ENCODE results near the gene OTUD7B. TPM values are rescaled to one million over a fixed set of nuclear protein-coding genes. Genes with fewer than 3 reads are reported as not detected.
"Not testable (repeated sequence)": the region's sequence is repeated elsewhere in the genome, so short reads cannot be mapped to it uniquely, and the experiment has no call there.

Gene OTUD7B
- total RNA-seq, 1 experiment from 2014 or later: 23.5 TPM

DNA sequence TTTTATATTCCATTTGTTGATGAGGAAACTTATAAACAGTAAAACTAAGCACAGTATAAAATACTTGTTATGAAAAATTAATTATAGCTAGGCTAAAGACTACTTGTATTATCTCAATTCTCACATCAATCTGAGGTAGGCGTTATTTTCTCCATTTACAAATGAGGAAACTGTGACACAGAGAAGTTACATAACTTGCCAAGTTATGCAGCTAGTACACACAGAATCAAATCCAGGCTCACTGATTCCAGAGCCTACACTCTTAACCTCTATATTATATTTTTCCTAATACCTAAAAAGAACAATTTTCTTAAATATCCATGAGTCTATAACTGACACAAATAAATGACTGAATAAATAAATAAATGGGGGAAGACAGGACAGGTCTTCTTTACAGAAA is 45.9 kb upstream of the OTUD7B start:
- H3K4me2 ChIP-seq (ENCODE audit: insufficient read depth, insufficient read length, low read length): no peak overlapping the region
- Mint-ChIP-seq H3K27ac (no peak overlapping the region), H3K27me3 (ENCODE audit: low read depth) (no peaks in the 10 kb centered on the region), H3K4me1 (no peaks in the 10 kb centered on the region), H3K36me3 (ENCODE audit: insufficient read depth in 1 of 3, low read depth in 3 of 3) (no peaks in the 10 kb centered on the region), H3K9me3 (no peaks in the 10 kb centered on the region), H3K4me3 (no peak overlapping the region)
- H4K91ac ChIP-seq (ENCODE audit: insufficient read length, low read depth, low read length): no peak overlapping the region
- no peak overlapping the region for H2AK5ac ChIP-seq (ENCODE audit: insufficient read length, low read length)
- TF ChIP-seq CTCF (conservative IDR thresholded peaks at IDR 0.05): no peak
- H2BK20ac ChIP-seq (ENCODE audit: low read depth, low read length, poor library complexity, severe bottlenecking): no peak overlapping the region
- H2BK120ac ChIP-seq (ENCODE audit: low read depth, low read length, poor library complexity, severe bottlenecking): no peak overlapping the region
- no peaks in the 10 kb centered on the region for H3K27me3 ChIP-seq (ENCODE audit: insufficient read depth, low read length)
- H3K18ac ChIP-seq (ENCODE audit: insufficient read length, low read depth, low read length): no peak overlapping the region
- H3K79me2 ChIP-seq (ENCODE audit: insufficient read depth, low read length): no peaks in the 10 kb centered on the region
- H3K4me1 ChIP-seq (ENCODE audit: insufficient read depth, low read length): no peaks in the 10 kb centered on the region
- H2BK15ac ChIP-seq (ENCODE audit: low read depth, low read length): no peak overlapping the region
- no peak overlapping the region for H2BK12ac ChIP-seq (ENCODE audit: insufficient read length, low read depth, low read length)
- H3K14ac ChIP-seq (ENCODE audit: insufficient read depth, low read length): no peak overlapping the region
- no peaks in the 10 kb centered on the region for H4K20me1 ChIP-seq (ENCODE audit: control insufficient read depth, insufficient read depth, insufficient read length)
- H3K23ac ChIP-seq (ENCODE audit: insufficient read length, low read depth, low read length): no peak overlapping the region
- H2AFZ ChIP-seq (ENCODE audit: low read length): no peak overlapping the region
- no peaks in the 10 kb centered on the region for H3K9me3 ChIP-seq (ENCODE audit: control insufficient read depth, low read depth, low read length)
- no peak overlapping the region for H3T11ph ChIP-seq (ENCODE audit: low read length)
- H4K8ac ChIP-seq (replicated peaks; ENCODE audit: insufficient read length, low read depth, low read length): no peak overlapping the region
- no peaks in the 10 kb centered on the region for H3K23me2 ChIP-seq (ENCODE audit: insufficient read length, low read depth, low read length, poor library complexity, severe bottlenecking)
- H4K5ac ChIP-seq (ENCODE audit: insufficient read length, low read depth, low read length): no peak overlapping the region
- H3K56ac ChIP-seq (ENCODE audit: insufficient read length, low read depth, low read length): no peak overlapping the region
- no peak for DNase-seq
- H3K4ac ChIP-seq (ENCODE audit: low read depth, low read length): no peak overlapping the region
- no peak overlapping the region for H3K9ac ChIP-seq (ENCODE audit: extremely low read depth, insufficient read length, low read length)
- no peak overlapping the region for H2BK5ac ChIP-seq (ENCODE audit: insufficient read length, low read length)
- H3K79me1 ChIP-seq (ENCODE audit: insufficient read depth, low read depth, low read length, poor library complexity, severe bottlenecking): no peaks in the 10 kb centered on the region
- H3K27ac ChIP-seq (ENCODE audit: insufficient read length, low read depth, low read length): no peak overlapping the region
- WGBS (ENCODE audit: extremely low coverage, insufficient read length, low lambda C conversion rate): no CpG with 5 or more reads among the region's 1 CpG

GRCh38 chr1:150055507-150055906 is 45.0 kb upstream of the OTUD7B start:
- no CpG with 5 or more reads among the region's 4 CpGs for WGBS (ENCODE audit: extremely low coverage, insufficient read length, low lambda C conversion rate)
- not testable (repeated sequence) for H4K91ac ChIP-seq (ENCODE audit: insufficient read length, low read depth, low read length); H3K27ac ChIP-seq (ENCODE audit: insufficient read length, low read depth, low read length); H3K9me3 ChIP-seq (ENCODE audit: control insufficient read depth, low read depth, low read length); H2BK12ac ChIP-seq (ENCODE audit: insufficient read length, low read depth, low read length); H2AK5ac ChIP-seq (ENCODE audit: insufficient read length, low read length); H3K4me3 Mint-ChIP-seq; H3K4me1 Mint-ChIP-seq; H3T11ph ChIP-seq (ENCODE audit: low read length); H3K9me3 Mint-ChIP-seq; H3K56ac ChIP-seq (ENCODE audit: insufficient read length, low read depth, low read length); H2BK15ac ChIP-seq (ENCODE audit: low read depth, low read length); H3K23ac ChIP-seq (ENCODE audit: insufficient read length, low read depth, low read length); DNase-seq; H3K27ac Mint-ChIP-seq; H4K20me1 ChIP-seq (ENCODE audit: control insufficient read depth, insufficient read depth, insufficient read length); H2BK5ac ChIP-seq (ENCODE audit: insufficient read length, low read length); H3K18ac ChIP-seq (ENCODE audit: insufficient read length, low read depth, low read length); H3K4me1 ChIP-seq (ENCODE audit: insufficient read depth, low read length); H3K23me2 ChIP-seq (ENCODE audit: insufficient read length, low read depth, low read length, poor library complexity, severe bottlenecking); H3K9ac ChIP-seq (ENCODE audit: extremely low read depth, insufficient read length, low read length); H4K8ac ChIP-seq (replicated peaks; ENCODE audit: insufficient read length, low read depth, low read length); H3K36me3 Mint-ChIP-seq (ENCODE audit: insufficient read depth in 1 of 3, low read depth in 3 of 3); H3K14ac ChIP-seq (ENCODE audit: insufficient read depth, low read length); H2AFZ ChIP-seq (ENCODE audit: low read length); H3K79me2 ChIP-seq (ENCODE audit: insufficient read depth, low read length); H2BK20ac ChIP-seq (ENCODE audit: low read depth, low read length, poor library complexity, severe bottlenecking); H3K79me1 ChIP-seq (ENCODE audit: insufficient read depth, low read depth, low read length, poor library complexity, severe bottlenecking); H3K4ac ChIP-seq (ENCODE audit: low read depth, low read length); H4K5ac ChIP-seq (ENCODE audit: insufficient read length, low read depth, low read length); H2BK120ac ChIP-seq (ENCODE audit: low read depth, low read length, poor library complexity, severe bottlenecking); H3K4me2 ChIP-seq (ENCODE audit: insufficient read depth, insufficient read length, low read length); H3K27me3 ChIP-seq (ENCODE audit: insufficient read depth, low read length); H3K27me3 Mint-ChIP-seq (ENCODE audit: low read depth)
